GM12878 (cell line): ENCODE data around the gene GAP43. TPM values are rescaled to one million over a fixed set of nuclear protein-coding genes. Genes with fewer than 3 reads are reported as not detected.

Experiments used
- ATAC-seq: fragments of 200-7000 bp; cut with Tn5 transposase; 3 replicates; pipeline ENCODE4 v1.9.1; 2020; ENCODE audit warnings: mild to moderate bottlenecking, moderate library complexity
- BruUV-seq: library from RNA; stranded (reverse); fragments of 400-500 nt; replicated peaks from 2 replicates; lab custom pipeline; 2021; lab: Mats Ljungman, UMichigan
- CTCF ChIA-PET: fragments of 300-600 bp; sonication (Branson Sonifier 250); formaldehyde crosslinking; extraction: SDS; loops from one replicate; lab custom pipeline; 2021; ENCODE audit warnings: inconsistent platforms; lab: Yijun Ruan, JAX
- POLR2A ChIA-PET: fragments of 350-600 bp; formaldehyde crosslinking; extraction: SDS; loops from one replicate; lab custom pipeline; 2021; ENCODE audit warnings: inconsistent platforms; lab: Charles Lee
- RAD21 ChIA-PET: fragments of 300-600 bp; sonication (Branson Sonifier 250); formaldehyde crosslinking; loops from one replicate; lab custom pipeline; 2023; ENCODE audit warnings: antibody characterized with exemption; ENCODE audit not compliant: unreplicated experiment; lab: Charles Lee
- SMC1A ChIA-PET: fragments of 300-600 bp; sonication (Branson Sonifier 250); formaldehyde crosslinking; loops from one replicate; lab custom pipeline; 2023; ENCODE audit not compliant: unreplicated experiment, uncharacterized antibody; lab: Charles Lee
- DNase-seq: peaks from one replicate; pipeline ENCODE4 v3.0.0-alpha.2; 2011; ENCODE audit warnings: low read depth, low spot score
- FAIRE-seq: peaks from 3 replicates; lab custom pipeline; 2011; peaks lifted over from hg19 to GRCh38; lab: Jason Lieb, UNC
- H2AFZ ChIP-seq: 2 replicates; pipeline ENCODE4 v1.6.0; 2011; ENCODE audit warnings: low read depth, low read length, control low read depth; ENCODE audit not compliant: control insufficient read depth
- H3K27ac ChIP-seq: 2 replicates; pipeline ENCODE4 v1.5.1; 2011; ENCODE audit warnings: control low read depth; ENCODE audit not compliant: control insufficient read depth, insufficient read depth
- H3K27me3 ChIP-seq, 2 experiments: replicated peaks in 1 of 2; 2 replicates each; pipeline versions ENCODE4 v1.6.0 to v1.6.1; 2011; ENCODE audit warnings: low read length in 1 of 2; ENCODE audit not compliant: control insufficient read depth in 2 of 2, insufficient read depth in 2 of 2
- H3K36me3 ChIP-seq, 2 experiments: 2 replicates each; pipeline ENCODE4 v1.5.1; 2011; ENCODE audit warnings: low read length in 1 of 2; ENCODE audit not compliant: control insufficient read depth in 2 of 2, insufficient read depth in 2 of 2
- H3K4me1 ChIP-seq: 2 replicates; pipeline ENCODE4 v1.6.1; 2011; ENCODE audit warnings: mild to moderate bottlenecking, low read length, moderate library complexity, mixed read lengths; ENCODE audit not compliant: control insufficient read depth, insufficient read depth
- H3K4me2 ChIP-seq: 2 replicates; pipeline ENCODE4 v1.6.0; 2011; ENCODE audit warnings: control low read depth; ENCODE audit not compliant: control insufficient read depth, insufficient read depth
- H3K4me3 ChIP-seq: fragments of 200-600 bp; sonication (generic); 2 replicates; pipeline ENCODE4 v1.5.1; 2016
- H3K79me2 ChIP-seq: 2 replicates; pipeline ENCODE4 v1.6.0; 2011; ENCODE audit warnings: low read length; ENCODE audit not compliant: control insufficient read depth, insufficient read depth
- H3K9ac ChIP-seq: 2 replicates; pipeline ENCODE4 v1.8.0; 2011; ENCODE audit warnings: low read length, control low read depth, mixed read lengths; ENCODE audit not compliant: control insufficient read depth, insufficient read depth
- H3K9me3 ChIP-seq: replicated peaks from 3 replicates; pipeline ENCODE4 v1.5.1; 2011; ENCODE audit warnings: mild to moderate bottlenecking, low read length; ENCODE audit not compliant: control insufficient read depth, insufficient read depth
- H4K20me1 ChIP-seq: 2 replicates; pipeline ENCODE4 v1.6.0; 2011; ENCODE audit not compliant: control insufficient read depth, insufficient read depth
- ATF7 ChIP-seq: fragments of 450-650 bp; IDR thresholded peaks from 2 replicates; pipeline ENCODE4 v1.6.1; 2016; ENCODE audit warnings: low read depth, mild to moderate bottlenecking
- GABPA ChIP-seq: IDR thresholded peaks from 2 replicates; pipeline ENCODE4 v1.6.1; 2014; ENCODE audit warnings: antibody characterized with exemption, low read depth, mild to moderate bottlenecking, inconsistent platforms
- ZNF687 ChIP-seq: fragments of 450-650 bp; IDR thresholded peaks from 2 replicates; pipeline ENCODE4 v1.6.1; 2017; ENCODE audit warnings: mild to moderate bottlenecking, moderate library complexity
- WGBS: methylation state at CpG from one replicate; pipeline ENCODE4 v1.1.6; 2016; ENCODE audit warnings: low lambda C conversion rate; ENCODE audit not compliant: insufficient replicate concordance, insufficient coverage; ENCODE audit errors: missing lambda C conversion rate; 5-methylcytosine and 5-hydroxymethylcytosine counted together
- in situ Hi-C: fragments of 300-500 bp; cut with MboI; formaldehyde crosslinking; loops from 9 replicates; pipeline ENCODE4 v1.14.3; 2018; ENCODE audit warnings: mixed read lengths
- intact Hi-C: fragments of 100-400 bp; cut with micrococcal nuclease; formaldehyde crosslinking; loops from one replicate; pipeline ENCODE4 v1.14.2; 2022; ENCODE audit not compliant: unreplicated experiment
- polyA plus RNA-seq, 11 experiments: library from polyadenylated mRNA; depleted of rRNA in 4 of 11; unstranded in 6 of 11; stranded (reverse) in 5 of 11; fragments of >200 nt; fragmentation: Nextera tagmentation in 4 of 11; fragmentation: Illumina TruSeq in 1 of 11; extraction: Ambion mirVana in 4 of 11; extraction: Trizol in 1 of 11; gene quantifications; 1 replicate in 1 of 11; 2 replicates in 10 of 11; pipeline versions ENCODE4 v1.2.1 to v1.2.3, GENCODE V29; 2011 to 2016; ENCODE audit warnings: inconsistent platforms in 2 of 11, missing spikeins in 2 of 11, low read depth in 1 of 11
- total RNA-seq, 4 experiments: library from RNA; depleted of rRNA in 3 of 4; stranded (reverse); fragments of >200 nt in 3 of 4; fragmentation: Illumina TruSeq in 1 of 4; extraction: Trizol in 1 of 4; gene quantifications; 2 replicates each; pipeline versions ENCODE4 v1.2.1 to v1.2.3, GENCODE V29; 2013 to 2021

GAP43 gene
- total and polyA plus RNA-seq, 10 of the 15 experiments (the other 5 are each of a cell fraction or from before 2014, with no cell fraction given): 0.06 to 0.16 TPM; not detected in 8

- BruUV-seq: no TSS peak
- Histone ChIP-seq H4K20me1 (no peaks in the 10 kb centered on the region), H3K9ac (no peak overlapping the region), H3K27ac (no peak overlapping the region), H3K9me3 (no peaks in the 10 kb centered on the region), H3K4me3 (no peak overlapping the region), H3K79me2 (no peaks in the 10 kb centered on the region), H3K4me1 (no peaks in the 10 kb centered on the region), H3K27me3 (no peaks in the 10 kb centered on the region), H3K36me3 (no peaks in the 10 kb centered on the region), H3K4me2 (no peak overlapping the region), H2AFZ (no peak overlapping the region)
- in situ Hi-C loops: no loop called here
- ChIA-PET RAD21 (no interaction called here), POLR2A (no interaction called here), CTCF (interaction anchor here (1.2 kb wide), 1 partner anchor 371 kb away, joined by 4 read pairs; no protein-coding TSS in a partner anchor), SMC1A (interaction anchor here (0.6 kb wide), 1 partner anchor 349 kb away, joined by 3 read pairs; no protein-coding TSS in a partner anchor)
- 50% methylated on average over 5 of the region's 5 CpGs for WGBS
- DNase-seq (no peak), ATAC-seq (no peak), FAIRE-seq (no peak)
- TF ChIP-seq ATF7: no peak
- intact Hi-C loops: no loop called here
Measured at GRCh38 chr3:115588201-115589115, 34.9 kb upstream of the GAP43 start.

GRCh38 chr3:115590873-115591272 is 32.4 kb upstream of the GAP43 start:
- H3K4me3 ChIP-seq: no peak overlapping the region
- no peak overlapping the region for H3K4me2 ChIP-seq
- ChIA-PET POLR2A (no interaction called here), RAD21 (no interaction called here), CTCF (interaction anchor here (0.6 kb wide), 1 partner anchor 522 kb away, joined by 5 read pairs; no protein-coding TSS in a partner anchor), SMC1A (interaction anchor here (1.1 kb wide), 1 partner anchor 10 kb away, joined by 4 read pairs; no protein-coding TSS in a partner anchor)
- no peaks in the 10 kb centered on the region for H3K79me2 ChIP-seq
- no TSS peak for BruUV-seq
- no peaks in the 10 kb centered on the region for H4K20me1 ChIP-seq
- no peak overlapping the region for H3K9ac ChIP-seq
- no peak for FAIRE-seq
- H3K4me1 ChIP-seq: no peaks in the 10 kb centered on the region
- no peak overlapping the region for H2AFZ ChIP-seq
- WGBS: 25% methylated on average over 3 of the region's 3 CpGs
- no peak overlapping the region for H3K27ac ChIP-seq
- in situ Hi-C loops: no loop called here
- DNase-seq: no peak
- no peak for TF ChIP-seq GABPA
- no peak for TF ChIP-seq ZNF687
- no peaks in the 10 kb centered on the region for H3K27me3 ChIP-seq
- intact Hi-C loops: no loop called here
- no peaks in the 10 kb centered on the region for H3K36me3 ChIP-seq
- ATAC-seq: no peak
- H3K9me3 ChIP-seq: no peaks in the 10 kb centered on the region; the same call in 2 of the 3 replicates
